ENCODE results near the gene PTPRN2. TPM values are rescaled to one million over a fixed set of nuclear protein-coding genes. Genes with fewer than 3 reads are reported as not detected.

Gene PTPRN2
- total and polyA plus RNA-seq, 2 donors (not counting 3 experiments of a cell fraction or from before 2014, with no cell fraction given) = 0.62 to 0.88 TPM

GRCh38 chr7:157628456-157628855 lies 959.2 kb downstream of the PTPRN2 start:
- FAIRE-seq = no peak
- DNase-seq (ENCODE audit: low read depth, low spot score) = no peak
- no TSS peak for BruUV-seq (replicated peaks)
- Histone ChIP-seq H3K9ac (replicated peaks; ENCODE audit: extremely low read depth, insufficient read depth, low read length) (no peak overlapping the region), H3K4me2 (ENCODE audit: insufficient read depth, low read length) (no peak overlapping the region), H3K4me1 (ENCODE audit: control insufficient read depth, extremely low read depth, insufficient read depth, low read length) (no peaks in the 10 kb centered on the region), H3K36me3 (ENCODE audit: control insufficient read depth in 2 of 2, extremely low read depth in 1 of 2, insufficient read depth in 2 of 2, low read length in 2 of 2) (no peaks in the 10 kb centered on the region), H3K27me3 (ENCODE audit: control insufficient read depth in 2 of 2, insufficient read depth in 2 of 2, low read length in 2 of 2) (no peaks in the 10 kb centered on the region), H3K27ac (ENCODE audit: insufficient read depth, low read depth, low read length) (no peak overlapping the region), H4K20me1 (replicated peaks; ENCODE audit: control insufficient read depth, extremely low read depth, insufficient read depth, low read length) (no peaks in the 10 kb centered on the region), H3K9me3 (replicated peaks; ENCODE audit: control insufficient read depth, insufficient read depth, low read length) (no peaks in the 10 kb centered on the region), H3K4me3 (replicated peaks in 1 of 3; ENCODE audit: insufficient read depth in 1 of 3, low read depth in 1 of 3, low read length in 3 of 3) (no peak overlapping the region), H3K9me1 (replicated peaks; ENCODE audit: control insufficient read depth, extremely low read depth, insufficient read depth, low read length) (no peaks in the 10 kb centered on the region), H2AFZ (ENCODE audit: low read depth, low read length) (no peak overlapping the region), H3K79me2 (ENCODE audit: control insufficient read depth, insufficient read depth, low read length) (no peaks in the 10 kb centered on the region)
- intact Hi-C loops (cut with micrococcal nuclease) = no loop called here
- dilution Hi-C loops (cut with MboI; ENCODE audit: extremely low pct_ligation_motif_present, low sequenced_read_pairs) = no loop called here
- no peak for TF ChIP-seq MYC (IDR thresholded peaks at IDR 0.05; ENCODE audit: low read depth, low read length)
- no peak for TF ChIP-seq FOS (IDR thresholded peaks at IDR 0.05; ENCODE audit: borderline replicate concordance, insufficient read depth, low read length)
- no peak for TF ChIP-seq MAX (IDR thresholded peaks at IDR 0.05; ENCODE audit: insufficient read depth, insufficient read length)
- no peak for TF ChIP-seq EZH2 (IDR thresholded peaks at IDR 0.05; ENCODE audit: borderline replicate concordance, low read depth, low read length, severe bottlenecking)
- no peak for TF ChIP-seq GATA2 (IDR thresholded peaks at IDR 0.05; ENCODE audit: insufficient read depth, insufficient read length, low read depth, low read length)
- TF ChIP-seq POLR2AphosphoS5 (IDR thresholded peaks at IDR 0.05; ENCODE audit: insufficient read depth, low read depth, low read length) = no peak
- TF ChIP-seq JUN (IDR thresholded peaks at IDR 0.05; ENCODE audit: borderline replicate concordance, insufficient read depth, insufficient read length, low read depth) = no peak
- ChIA-PET POLR2A (no interaction called here), CTCF (no interaction called here)

DNA sequence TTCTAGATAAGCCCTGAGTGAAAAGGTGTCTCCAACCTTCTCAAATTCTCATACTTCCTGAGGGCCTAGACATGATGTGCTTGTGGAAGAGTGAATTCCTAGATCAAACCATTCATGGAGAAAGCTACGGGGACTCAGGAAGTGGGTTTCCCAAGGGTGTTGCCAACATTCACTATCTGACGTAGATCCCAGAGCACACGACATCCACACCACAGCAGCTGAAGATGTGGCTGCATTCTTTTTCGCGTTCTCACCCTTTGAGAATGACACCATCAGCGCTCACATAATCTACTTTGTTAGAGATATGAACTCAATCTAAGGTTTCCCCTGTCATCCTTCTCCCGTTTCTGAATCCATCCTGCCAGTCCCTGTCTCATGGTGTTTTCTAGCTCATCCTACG lies 960.0 kb downstream of the PTPRN2 start:
- Histone ChIP-seq H4K20me1 (replicated peaks; ENCODE audit: control insufficient read depth, extremely low read depth, insufficient read depth, low read length) (no peaks in the 10 kb centered on the region), H3K9me1 (replicated peaks; ENCODE audit: control insufficient read depth, extremely low read depth, insufficient read depth, low read length) (no peaks in the 10 kb centered on the region), H3K79me2 (ENCODE audit: control insufficient read depth, insufficient read depth, low read length) (no peaks in the 10 kb centered on the region), H3K9me3 (replicated peaks; ENCODE audit: control insufficient read depth, insufficient read depth, low read length) (no peaks in the 10 kb centered on the region), H3K4me3 (replicated peaks in 1 of 3; ENCODE audit: insufficient read depth in 1 of 3, low read depth in 1 of 3, low read length in 3 of 3) (no peak overlapping the region), H2AFZ (ENCODE audit: low read depth, low read length) (no peak overlapping the region), H3K36me3 (ENCODE audit: control insufficient read depth in 2 of 2, extremely low read depth in 1 of 2, insufficient read depth in 2 of 2, low read length in 2 of 2) (no peaks in the 10 kb centered on the region), H3K4me1 (ENCODE audit: control insufficient read depth, extremely low read depth, insufficient read depth, low read length) (no peaks in the 10 kb centered on the region), H3K9ac (replicated peaks; ENCODE audit: extremely low read depth, insufficient read depth, low read length) (no peak overlapping the region), H3K4me2 (ENCODE audit: insufficient read depth, low read length) (no peak overlapping the region), H3K27ac (ENCODE audit: insufficient read depth, low read depth, low read length) (no peak overlapping the region), H3K27me3 (ENCODE audit: control insufficient read depth in 2 of 2, insufficient read depth in 2 of 2, low read length in 2 of 2) (no peaks in the 10 kb centered on the region)
- dilution Hi-C loops (cut with MboI; ENCODE audit: extremely low pct_ligation_motif_present, low sequenced_read_pairs) = no loop called here
- intact Hi-C loops (cut with micrococcal nuclease) = no loop called here
- ChIA-PET POLR2A (no interaction called here), CTCF (no interaction called here)
- TF ChIP-seq MAX (IDR thresholded peaks at IDR 0.05; ENCODE audit: insufficient read depth, insufficient read length) (no peak), EZH2 (IDR thresholded peaks at IDR 0.05; ENCODE audit: borderline replicate concordance, low read depth, low read length, severe bottlenecking) (no peak), JUN (IDR thresholded peaks at IDR 0.05; ENCODE audit: borderline replicate concordance, insufficient read depth, insufficient read length, low read depth) (no peak), GATA2 (IDR thresholded peaks at IDR 0.05; ENCODE audit: insufficient read depth, insufficient read length, low read depth, low read length) (no peak)
- no peak for DNase-seq (ENCODE audit: low read depth, low spot score)
- BruUV-seq (replicated peaks) = no TSS peak
- FAIRE-seq = no peak

Measured in endothelial cell of umbilical vein (primary cell).